GM21515 (cell line): ENCODE measurements around the gene LZTR1.
"Not testable (repeated sequence)": the region's sequence is repeated elsewhere in the genome, so short reads cannot be mapped to it uniquely, and the experiment has no call there.

ENCODE experiments used
- ATAC-seq: cut with Tn5 transposase; IDR thresholded peaks from one replicate; pipeline ENCODE4 v1.9.1; 2021; ENCODE audit not compliant: unreplicated experiment

Gene LZTR1

DNA sequence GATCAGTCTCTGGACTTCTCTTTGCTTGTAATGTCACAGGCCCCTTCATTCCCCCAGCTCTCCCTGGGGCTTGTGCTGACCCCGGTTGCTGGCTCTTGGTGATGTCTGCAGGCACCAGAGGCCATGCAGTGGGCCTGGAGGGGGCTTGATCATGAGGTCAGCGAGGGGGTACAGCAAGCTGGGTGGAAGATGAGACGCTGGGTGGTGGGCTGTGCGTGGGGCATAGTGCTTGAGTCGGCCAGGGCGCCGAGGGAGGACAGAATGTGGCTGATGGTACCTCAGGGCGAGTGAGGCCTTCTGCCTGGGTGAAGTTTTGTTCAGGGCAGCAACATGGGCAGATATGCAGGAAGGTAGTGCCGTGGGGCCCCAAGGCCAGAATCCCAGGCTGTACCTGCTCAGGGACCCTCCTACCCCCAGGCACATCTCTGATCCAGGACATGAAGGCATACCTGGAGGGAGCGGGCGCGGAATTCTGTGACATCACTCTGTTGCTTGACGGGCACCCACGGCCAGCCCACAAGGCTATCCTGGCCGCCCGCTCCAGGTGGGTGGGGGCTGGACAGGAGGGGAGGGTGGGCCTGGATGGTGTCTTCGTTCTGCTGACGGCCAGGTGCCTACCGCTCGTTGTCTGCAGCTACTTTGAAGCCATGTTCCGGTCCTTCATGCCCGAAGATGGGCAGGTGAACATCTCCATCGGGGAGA, 13.4 kb downstream of the LZTR1 start:
- ATAC-seq: no peak

GRCh38 chr22:20996031-20996410, 13.9 kb downstream of the LZTR1 start:
- no peak for ATAC-seq

DNA sequence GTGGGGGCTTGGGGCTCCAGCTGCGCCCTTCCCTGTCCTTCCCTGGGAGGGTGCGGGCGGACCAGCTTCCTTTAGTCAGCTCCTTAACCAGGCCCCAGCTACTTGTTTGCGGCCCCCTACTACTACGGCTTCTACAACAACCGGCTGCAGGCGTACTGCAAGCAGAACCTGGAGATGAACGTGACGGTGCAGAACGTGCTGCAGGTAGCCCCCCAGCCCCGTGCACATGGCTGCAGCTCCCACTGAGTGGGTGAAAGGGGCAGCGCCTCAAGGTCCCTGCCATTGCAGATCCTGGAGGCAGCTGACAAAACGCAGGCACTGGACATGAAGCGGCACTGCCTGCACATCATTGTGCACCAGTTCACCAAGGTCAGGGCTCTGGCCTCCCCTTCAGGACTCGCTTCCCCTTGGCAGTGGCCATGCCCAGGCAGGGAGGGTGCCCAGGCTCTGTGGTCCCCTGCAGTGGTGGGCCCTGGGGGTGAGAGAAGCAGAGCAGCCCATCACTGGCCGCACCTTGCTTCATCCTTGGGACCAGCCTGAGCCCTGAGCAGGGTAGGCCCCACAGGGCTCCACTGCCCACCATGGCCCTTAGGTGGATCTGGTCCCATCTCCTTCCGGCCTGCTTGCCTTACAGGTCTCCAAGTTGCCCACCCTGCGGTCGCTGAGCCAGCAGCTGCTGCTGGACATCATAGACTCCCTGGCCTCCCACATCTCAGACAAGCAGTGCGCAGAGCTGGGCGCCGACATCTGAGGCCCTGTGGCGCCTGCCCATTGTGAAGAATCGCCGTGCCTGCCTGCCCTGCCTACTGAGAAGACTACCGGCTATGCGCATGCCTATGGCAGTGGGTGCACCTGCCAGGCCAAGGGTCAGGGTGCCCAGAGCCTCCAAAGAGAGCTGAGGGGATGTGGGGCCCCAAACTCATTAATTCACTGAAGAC, 14.8 kb downstream of the LZTR1 start:
- no peak for ATAC-seq

DNA sequence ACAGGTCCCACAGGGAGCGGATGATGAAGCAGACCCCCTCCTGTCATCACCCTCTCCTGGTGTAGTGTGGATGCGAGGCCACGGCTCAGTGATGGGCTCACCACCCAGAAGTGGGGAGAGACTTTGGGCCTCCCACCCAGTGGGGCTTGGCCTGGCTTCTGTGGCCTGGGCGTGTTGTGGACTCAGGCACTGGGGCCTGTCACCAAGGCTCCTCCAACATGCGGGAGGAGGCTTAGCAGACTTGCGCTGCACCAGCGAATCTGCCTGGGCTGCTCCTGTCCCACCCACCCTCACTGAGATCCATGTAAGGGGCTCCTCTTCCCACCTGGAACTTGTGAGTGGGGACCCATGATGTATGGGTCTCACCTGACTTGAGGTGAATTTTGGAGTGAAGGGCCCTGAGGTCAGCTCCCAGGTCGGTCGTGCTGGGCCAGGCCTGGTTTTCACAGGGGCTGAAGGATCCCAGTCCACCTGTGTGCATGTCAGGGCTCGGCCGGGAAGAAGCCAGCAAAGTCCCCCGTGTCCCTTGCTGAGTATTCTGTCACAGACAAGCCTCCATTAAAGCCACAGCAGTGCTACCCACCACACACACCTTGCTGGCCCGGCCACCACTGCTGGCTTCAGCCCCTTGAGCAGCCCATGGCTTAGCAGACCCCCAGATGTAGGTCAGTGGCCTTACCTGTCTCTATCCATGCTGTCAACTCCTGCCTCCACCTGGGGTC, 15.6 kb downstream of the LZTR1 start:
- no peak for ATAC-seq

DNA sequence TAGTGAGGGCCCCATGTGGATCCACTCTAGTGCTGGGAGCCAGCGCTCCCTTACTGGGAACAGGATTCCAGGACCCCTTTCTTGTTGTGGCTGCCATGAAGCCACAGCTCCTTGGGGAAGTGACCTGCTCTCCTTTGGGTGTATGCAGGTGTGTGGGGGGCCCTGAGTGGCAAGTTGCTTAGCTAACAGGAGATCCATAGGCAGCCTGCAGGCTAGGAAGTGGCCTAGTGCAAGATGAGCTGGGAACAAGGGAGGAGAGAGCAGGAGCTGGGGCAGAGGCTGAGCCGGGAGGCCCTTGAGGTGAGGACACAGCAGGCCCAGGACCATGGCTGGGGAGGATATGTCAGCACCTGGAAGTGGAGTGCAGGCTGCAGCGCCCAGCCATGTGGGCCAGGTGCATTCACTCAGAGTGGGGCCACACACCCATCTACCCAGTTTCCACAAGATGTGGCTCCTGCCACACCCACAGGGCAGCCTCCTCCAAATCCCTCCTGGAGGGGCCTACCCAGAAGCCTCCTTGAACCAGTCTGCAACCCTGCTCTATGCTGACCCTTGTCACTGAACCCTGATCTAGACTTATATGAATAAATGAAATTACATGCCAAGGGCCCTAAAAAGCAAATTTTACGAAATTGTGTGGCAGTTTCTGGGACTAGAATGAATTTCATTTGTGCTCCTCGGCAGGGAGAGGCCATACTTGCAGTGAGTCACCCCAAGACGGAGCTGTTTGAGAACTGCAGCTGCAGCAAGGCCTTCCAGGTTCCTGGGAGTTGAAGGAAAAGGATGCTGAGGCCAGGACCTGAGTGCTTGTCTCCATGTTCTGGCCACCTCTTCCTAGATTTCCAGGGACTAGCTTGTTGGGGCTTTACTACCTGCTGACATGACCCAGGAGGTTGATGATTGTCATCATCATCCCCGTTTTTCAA, 16.6 kb downstream of the LZTR1 start:
- no peak for ATAC-seq

- no peak for ATAC-seq
These were observed 17.5 kb downstream of the LZTR1 start for GRCh38 chr22:20999350-21000206.

GRCh38 chr22:21000207-21000986, 18.3 kb downstream of the LZTR1 start:
- no peak for ATAC-seq

DNA sequence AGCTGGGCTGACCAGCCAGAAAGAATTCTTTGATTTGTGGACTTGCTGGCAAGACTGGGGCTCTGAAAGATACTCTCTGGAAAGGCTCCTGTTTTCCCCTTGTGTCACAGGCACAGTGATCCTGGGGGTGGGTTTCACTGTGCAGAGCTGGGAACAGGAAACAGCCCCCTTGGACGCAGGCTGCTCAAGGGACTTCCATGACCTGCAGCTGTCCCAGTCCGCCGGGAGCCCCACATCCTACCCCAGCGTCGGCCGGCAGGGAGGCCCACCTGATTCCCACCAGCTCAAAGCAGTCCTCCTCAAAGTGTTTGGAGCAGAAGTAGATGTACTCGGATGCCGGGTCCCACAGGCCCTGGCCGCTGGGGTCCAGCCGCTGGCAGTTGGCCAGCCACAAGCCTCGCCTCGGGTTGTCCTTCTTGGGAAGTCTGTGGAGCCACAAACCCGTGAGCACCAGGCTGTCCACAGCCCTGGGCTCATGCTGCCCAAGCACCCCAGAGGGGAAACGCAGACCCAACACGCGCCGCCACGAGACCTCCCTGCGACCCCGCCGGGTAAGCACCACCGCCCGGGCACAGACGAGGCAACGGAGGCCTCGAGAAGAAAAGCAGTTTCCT, 19.0 kb downstream of the LZTR1 start:
- no peak for ATAC-seq

GRCh38 chr22:21001601-21002325, 19.7 kb downstream of the LZTR1 start, which contains the start of gene THAP7:
Gene THAP7, minus strand, starts transcription at chr22:21002118. Its CDS starts 207 bp downstream, at chr22:21001911.
- ATAC-seq: peak; percentile 74

- no peak for ATAC-seq
These were observed 21.7 kb downstream of the LZTR1 start for GRCh38 chr22:21003782-21004181.

- ATAC-seq: not testable (repeated sequence)
These were observed 27.1 kb downstream of the LZTR1 start for GRCh38 chr22:21009208-21009607.

GRCh38 chr22:21009638-21010425, 27.7 kb downstream of the LZTR1 start:
- no peak for ATAC-seq

DNA sequence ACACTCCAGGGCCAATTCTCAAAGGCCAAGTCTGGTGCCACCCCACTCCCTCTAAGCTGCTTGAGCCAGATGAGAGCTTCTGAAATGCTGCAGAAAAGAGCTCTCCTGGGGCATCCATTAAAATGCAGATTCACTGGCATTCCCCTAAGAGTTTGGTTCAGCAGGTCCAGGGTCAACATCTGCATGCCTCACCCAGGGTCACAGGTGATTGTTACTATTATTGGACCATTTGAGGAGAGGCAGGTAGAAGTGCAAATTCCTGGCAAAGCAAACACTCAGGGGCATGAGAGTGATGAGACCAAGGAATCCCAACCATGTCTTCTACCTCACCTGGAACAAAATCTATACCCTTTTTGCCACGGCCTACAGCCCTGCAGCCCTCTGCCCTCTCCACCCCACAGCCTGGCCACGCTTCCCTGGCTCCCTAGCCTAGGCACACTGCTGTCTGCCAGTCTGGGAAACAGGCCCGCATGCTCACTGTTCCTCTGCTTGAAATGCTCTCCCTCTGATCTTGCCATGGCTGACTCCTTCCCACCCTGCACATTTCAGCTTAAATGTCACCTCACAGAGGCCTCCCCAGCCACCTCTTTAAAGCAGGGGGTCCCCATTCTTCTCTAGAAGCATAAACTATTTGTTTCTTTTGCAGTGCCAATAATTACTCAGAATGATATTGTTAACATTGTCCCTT, 28.5 kb downstream of the LZTR1 start:
- ATAC-seq: no peak

GRCh38 chr22:21012446-21013407, 30.6 kb downstream of the LZTR1 start:
- no peak for ATAC-seq

DNA sequence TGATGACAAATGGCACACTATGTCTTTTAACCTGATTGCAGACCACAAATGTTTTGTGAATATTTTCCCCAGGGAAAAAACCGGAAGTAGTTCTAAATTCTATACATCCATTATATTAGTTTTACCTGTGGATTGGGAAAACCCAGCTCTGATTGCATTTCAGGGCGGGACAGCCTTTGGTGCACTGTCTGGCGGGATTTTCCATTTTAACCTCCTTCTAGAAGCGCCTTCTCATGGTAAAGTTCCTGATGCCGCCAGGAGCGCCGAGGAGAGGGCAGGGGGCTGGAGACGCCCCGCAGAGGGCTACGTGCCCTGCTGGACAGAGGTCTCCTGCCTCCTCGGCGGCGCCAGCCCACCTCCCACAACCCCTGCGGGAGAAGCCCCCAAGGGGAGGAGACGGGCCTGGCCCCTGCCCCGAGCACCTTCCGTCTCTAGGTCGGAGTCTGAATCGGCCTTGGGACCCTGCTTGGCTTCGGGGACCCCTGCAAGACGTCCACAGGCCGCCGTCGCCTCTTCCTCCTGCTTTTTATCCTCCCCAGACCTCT, 31.6 kb downstream of the LZTR1 start:
- no peak for ATAC-seq
